ENCODE data around the gene RRP8. TPM values are rescaled to one million over a fixed set of nuclear protein-coding genes. Genes with fewer than 3 reads are reported as not detected.

RRP8 gene
- total RNA-seq, 1 experiment from 2014 or later: 17.4 TPM

- Mint-ChIP-seq H3K9me3 (ENCODE audit: low read depth, unreplicated experiment) (no peaks in the 10 kb centered on the region), H3K4me1 (ENCODE audit: low read depth, unreplicated experiment) (no peaks in the 10 kb centered on the region), H3K27me3 (ENCODE audit: unreplicated experiment) (peaks cover 12% of the 10 kb centered on the region), H3K4me3 (ENCODE audit: low read depth, unreplicated experiment) (no peak overlapping the region), H3K36me3 (ENCODE audit: insufficient read depth, unreplicated experiment) (no peaks in the 10 kb centered on the region), H3K27ac (ENCODE audit: unreplicated experiment) (no peak overlapping the region)
- CTCF ChIA-PET: no interaction called here
- no TSS peak for BruUV-seq (replicated peaks)
- intact Hi-C loops (cut with micrococcal nuclease; ENCODE audit: unreplicated experiment): no loop called here
- no peak for TF ChIP-seq CTCF (IDR thresholded peaks at IDR 0.05; ENCODE audit: unreplicated experiment)
- no peak for DNase-seq
Measured at GRCh38 chr11:6640036-6640984, 36.9 kb upstream of the RRP8 start.

- CTCF ChIA-PET: interaction anchor here (0.9 kb wide), 1 partner anchor 33 kb away, joined by 3 read pairs; no protein-coding TSS in a partner anchor
- TF ChIP-seq CTCF (IDR thresholded peaks at IDR 0.05; ENCODE audit: unreplicated experiment): no peak
- Mint-ChIP-seq H3K9me3 (ENCODE audit: low read depth, unreplicated experiment) (no peaks in the 10 kb centered on the region), H3K4me3 (ENCODE audit: low read depth, unreplicated experiment) (no peak overlapping the region), H3K27ac (ENCODE audit: unreplicated experiment) (no peak overlapping the region), H3K4me1 (ENCODE audit: low read depth, unreplicated experiment) (no peaks in the 10 kb centered on the region), H3K27me3 (ENCODE audit: unreplicated experiment) (peaks cover 12% of the 10 kb centered on the region), H3K36me3 (ENCODE audit: insufficient read depth, unreplicated experiment) (no peaks in the 10 kb centered on the region)
- no TSS peak for BruUV-seq (replicated peaks)
- no peak for DNase-seq
- intact Hi-C loops (cut with micrococcal nuclease; ENCODE audit: unreplicated experiment): no loop called here
Measured at GRCh38 chr11:6638429-6638828, 35.0 kb upstream of the RRP8 start.

- Mint-ChIP-seq H3K27ac (ENCODE audit: unreplicated experiment) (no peak overlapping the region), H3K27me3 (ENCODE audit: unreplicated experiment) (peaks cover 12% of the 10 kb centered on the region), H3K4me3 (ENCODE audit: low read depth, unreplicated experiment) (no peak overlapping the region), H3K36me3 (ENCODE audit: insufficient read depth, unreplicated experiment) (no peaks in the 10 kb centered on the region), H3K9me3 (ENCODE audit: low read depth, unreplicated experiment) (no peaks in the 10 kb centered on the region), H3K4me1 (ENCODE audit: low read depth, unreplicated experiment) (no peaks in the 10 kb centered on the region)
- intact Hi-C loops (cut with micrococcal nuclease; ENCODE audit: unreplicated experiment): no loop called here
- DNase-seq: no peak
- CTCF ChIA-PET: no interaction called here
- no peak for TF ChIP-seq CTCF (IDR thresholded peaks at IDR 0.05; ENCODE audit: unreplicated experiment)
- no TSS peak for BruUV-seq (replicated peaks)
Measured at GRCh38 chr11:6637871-6638270, 34.5 kb upstream of the RRP8 start.

GRCh38 chr11:6636480-6636879 lies 33.1 kb upstream of the RRP8 start:
- H3K4me3 Mint-ChIP-seq (ENCODE audit: low read depth, unreplicated experiment): no peak overlapping the region
- no peak overlapping the region for H3K27ac Mint-ChIP-seq (ENCODE audit: unreplicated experiment)
- TF ChIP-seq CTCF (IDR thresholded peaks at IDR 0.05; ENCODE audit: unreplicated experiment): no peak
- no peaks in the 10 kb centered on the region for H3K36me3 Mint-ChIP-seq (ENCODE audit: insufficient read depth, unreplicated experiment)
- BruUV-seq (replicated peaks): no TSS peak
- no peak for DNase-seq
- H3K9me3 Mint-ChIP-seq (ENCODE audit: low read depth, unreplicated experiment): no peaks in the 10 kb centered on the region
- CTCF ChIA-PET: no interaction called here
- H3K27me3 Mint-ChIP-seq (ENCODE audit: unreplicated experiment): peaks cover 12% of the 10 kb centered on the region
- H3K4me1 Mint-ChIP-seq (ENCODE audit: low read depth, unreplicated experiment): no peaks in the 10 kb centered on the region
- intact Hi-C loops (cut with micrococcal nuclease; ENCODE audit: unreplicated experiment): no loop called here

All from Calu3 (cell line).